ENCODE measurements around the gene ZBTB7C. TPM values are rescaled to one million over a fixed set of nuclear protein-coding genes. Genes with fewer than 3 reads are reported as not detected.
"Not testable (repeated sequence)": the region's sequence is repeated elsewhere in the genome, so short reads cannot be mapped to it uniquely, and the experiment has no call there.

Gene ZBTB7C
- total RNA-seq, 1 donor = not detected

DNA sequence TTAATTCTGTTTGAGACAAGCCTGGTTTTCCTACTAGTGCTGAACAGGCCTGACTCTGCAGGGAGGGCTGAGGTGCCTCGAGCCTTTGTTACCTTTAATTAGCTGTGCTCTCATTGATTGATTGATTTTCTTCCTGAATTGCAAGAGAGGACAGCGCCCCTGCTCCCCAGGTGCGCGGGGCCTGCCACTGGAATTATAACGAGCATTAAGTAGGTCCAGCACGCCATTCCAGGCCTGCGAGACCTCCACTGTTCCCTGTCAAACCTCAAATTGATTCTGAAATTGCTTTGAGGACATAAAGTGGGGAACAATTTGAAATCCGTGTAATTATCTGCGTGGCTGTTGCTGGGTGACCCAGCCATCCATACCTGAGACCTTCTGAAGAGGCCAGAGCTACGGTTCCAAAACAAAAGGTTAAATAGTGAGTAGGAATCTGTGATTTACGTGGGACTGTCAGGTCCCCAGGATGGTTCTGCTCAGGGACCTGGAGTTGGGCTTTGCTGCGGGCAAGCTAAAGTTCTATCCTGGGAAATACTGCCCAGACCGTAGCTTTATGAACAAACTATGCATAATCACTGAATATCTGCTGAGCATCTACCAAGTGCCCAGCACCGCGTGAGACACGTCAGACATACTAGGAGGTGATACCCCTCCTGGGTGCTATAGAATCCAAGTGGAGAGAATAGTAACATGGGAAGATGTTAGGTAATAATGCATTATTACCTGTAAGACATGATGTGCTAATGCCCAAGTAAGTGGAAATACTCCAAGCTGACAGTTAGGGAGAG lies 104.1 kb downstream of the ZBTB7C start:
- no peak for DNase-seq (ENCODE audit: low read depth in 2 of 3, low spot score in 2 of 3)

DNA sequence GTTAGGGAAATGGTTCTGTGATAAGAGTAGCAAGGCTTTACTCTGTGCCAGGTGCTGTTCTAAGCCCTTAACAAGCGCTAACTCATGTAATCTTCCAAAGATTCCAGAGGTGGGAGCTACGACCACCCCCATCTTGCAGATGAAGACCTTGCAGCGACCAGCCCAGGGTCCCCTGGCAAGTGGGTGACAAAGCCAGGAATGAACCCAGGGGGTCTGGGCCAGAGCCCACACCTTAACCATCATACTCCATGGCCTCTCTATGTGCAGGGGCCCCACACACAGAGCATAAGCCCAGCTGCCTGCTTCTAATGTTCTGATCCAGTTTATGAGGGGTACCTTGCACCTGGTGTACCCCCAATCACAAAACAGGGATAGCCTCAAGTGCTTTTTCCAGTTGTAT lies 105.3 kb downstream of the ZBTB7C start:
- DNase-seq (ENCODE audit: low read depth in 2 of 3, low spot score in 2 of 3) = no peak

DNA sequence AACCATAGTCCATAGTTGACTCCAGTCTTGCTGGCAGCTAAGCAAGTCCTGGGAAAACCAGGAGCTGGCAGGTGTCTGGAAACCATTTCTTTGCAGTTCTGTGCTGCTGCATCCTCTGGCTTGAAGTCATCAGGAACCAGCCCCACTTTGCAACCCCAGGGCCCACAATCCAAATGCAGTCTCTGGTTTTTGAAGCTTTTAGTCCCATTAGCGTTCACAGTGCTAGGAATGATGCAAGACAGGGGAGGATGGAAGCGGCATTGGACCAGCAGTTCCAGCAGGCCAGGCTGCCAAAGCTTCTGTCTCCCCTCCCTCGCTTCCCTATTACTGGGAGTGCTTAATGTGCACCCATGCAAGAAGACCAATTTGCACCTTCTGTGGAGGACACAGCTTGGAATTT lies 106.4 kb downstream of the ZBTB7C start:
- DNase-seq (ENCODE audit: low read depth in 2 of 3, low spot score in 2 of 3) = no peak

DNA sequence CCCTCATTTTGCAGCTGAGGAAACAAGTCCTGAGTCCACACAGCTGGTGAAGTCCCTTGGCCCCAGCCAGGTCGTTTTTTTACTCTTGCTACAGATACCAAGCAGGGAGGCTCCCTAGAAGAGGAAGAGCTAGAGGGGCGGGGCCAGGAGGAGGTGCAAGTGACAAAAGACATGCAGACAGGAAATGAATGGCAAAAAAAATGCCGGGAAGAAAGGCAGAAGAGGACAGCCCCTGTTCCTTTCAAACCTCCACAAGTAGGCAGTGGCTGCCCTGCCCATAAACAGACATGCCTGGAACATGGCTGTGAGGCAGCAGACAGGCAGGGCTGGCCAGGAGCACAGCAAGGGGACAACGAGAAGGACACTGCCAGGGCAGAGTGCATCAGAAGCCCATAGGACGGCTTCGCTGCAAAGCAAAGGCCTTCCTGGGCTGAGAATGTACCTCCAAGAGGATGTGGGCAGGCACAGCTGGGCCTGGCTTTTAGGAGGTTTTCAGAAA lies 108.7 kb downstream of the ZBTB7C start:
- DNase-seq (ENCODE audit: low read depth in 2 of 3, low spot score in 2 of 3) = peak in 1 of 3 donors; percentile 6

DNA sequence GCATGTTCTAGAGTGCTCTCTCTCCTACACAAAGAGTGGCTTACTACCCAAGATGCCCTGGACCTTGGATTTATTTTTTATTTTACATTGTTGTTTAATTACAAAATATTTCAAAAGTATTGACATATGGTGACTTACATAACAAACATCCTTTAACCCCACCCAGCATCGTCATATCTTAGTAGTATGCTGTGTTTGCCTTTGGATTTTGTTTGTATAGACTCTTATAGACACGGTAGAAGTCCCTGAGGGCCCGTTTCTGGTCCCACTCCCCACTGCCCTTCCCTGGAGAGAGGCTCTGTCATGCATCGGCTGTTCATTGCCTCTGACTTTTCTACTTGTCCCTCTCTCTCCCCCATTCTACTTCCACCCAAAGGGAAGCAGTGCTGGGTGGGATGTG lies 112.0 kb downstream of the ZBTB7C start:
- DNase-seq (ENCODE audit: low read depth in 2 of 3, low spot score in 2 of 3) = no peak

DNA sequence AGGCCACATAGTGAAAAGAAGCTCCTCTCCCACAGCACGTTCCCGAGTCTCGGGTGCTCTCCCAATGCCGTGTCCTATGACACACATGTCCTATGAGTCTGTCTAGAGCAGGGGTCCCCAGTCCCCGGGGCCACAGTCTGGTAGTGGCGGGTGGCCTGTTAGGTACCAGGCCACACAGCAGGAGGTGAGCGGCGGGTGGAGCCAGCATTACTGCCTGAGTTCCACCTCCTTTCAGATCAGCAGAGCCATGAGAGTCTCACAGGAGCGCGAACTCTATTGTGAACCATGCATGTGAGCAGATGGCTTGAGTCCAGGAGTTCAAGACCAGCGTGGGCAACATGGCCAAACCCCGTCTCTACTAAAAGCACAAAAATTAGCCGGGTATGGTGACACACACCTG lies 112.6 kb downstream of the ZBTB7C start:
- no peak for DNase-seq (ENCODE audit: low read depth in 2 of 3, low spot score in 2 of 3)

DNA sequence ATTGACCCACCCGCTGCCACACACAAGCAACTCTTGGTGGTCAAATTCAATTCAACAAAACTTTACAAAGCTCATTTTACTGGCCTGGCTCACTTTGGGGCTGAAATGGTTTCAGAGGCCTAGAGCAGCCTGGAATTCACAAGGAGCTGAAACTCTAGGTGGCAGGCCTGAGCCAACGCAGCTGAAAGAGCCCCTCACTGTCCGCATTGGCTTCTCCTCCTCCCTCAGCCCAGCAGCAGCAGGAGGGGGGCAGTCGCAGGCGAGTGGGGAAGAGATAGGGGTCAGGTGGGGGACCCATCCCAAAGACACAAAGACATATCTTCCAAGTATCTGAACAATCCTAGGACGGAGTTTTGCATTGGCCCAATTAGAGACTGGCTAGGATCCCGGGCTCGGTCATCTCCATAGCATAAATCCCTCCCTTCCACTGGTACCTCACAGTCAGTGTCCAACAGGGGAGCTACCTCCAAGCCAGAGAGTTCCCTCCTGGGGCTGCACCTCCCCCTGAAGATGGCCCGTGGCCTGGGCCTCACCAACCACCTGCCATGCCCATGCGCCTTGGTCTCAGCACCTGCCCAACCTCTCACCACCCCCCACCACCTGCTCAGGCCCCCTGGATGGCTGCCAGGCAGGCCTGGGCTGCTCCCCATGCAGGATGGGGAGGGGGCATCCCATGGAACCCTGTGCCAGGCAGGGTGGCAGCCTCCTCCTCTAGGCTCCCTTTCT lies 113.4 kb downstream of the ZBTB7C start:
- DNase-seq (ENCODE audit: low read depth in 2 of 3, low spot score in 2 of 3) = no peak

DNA sequence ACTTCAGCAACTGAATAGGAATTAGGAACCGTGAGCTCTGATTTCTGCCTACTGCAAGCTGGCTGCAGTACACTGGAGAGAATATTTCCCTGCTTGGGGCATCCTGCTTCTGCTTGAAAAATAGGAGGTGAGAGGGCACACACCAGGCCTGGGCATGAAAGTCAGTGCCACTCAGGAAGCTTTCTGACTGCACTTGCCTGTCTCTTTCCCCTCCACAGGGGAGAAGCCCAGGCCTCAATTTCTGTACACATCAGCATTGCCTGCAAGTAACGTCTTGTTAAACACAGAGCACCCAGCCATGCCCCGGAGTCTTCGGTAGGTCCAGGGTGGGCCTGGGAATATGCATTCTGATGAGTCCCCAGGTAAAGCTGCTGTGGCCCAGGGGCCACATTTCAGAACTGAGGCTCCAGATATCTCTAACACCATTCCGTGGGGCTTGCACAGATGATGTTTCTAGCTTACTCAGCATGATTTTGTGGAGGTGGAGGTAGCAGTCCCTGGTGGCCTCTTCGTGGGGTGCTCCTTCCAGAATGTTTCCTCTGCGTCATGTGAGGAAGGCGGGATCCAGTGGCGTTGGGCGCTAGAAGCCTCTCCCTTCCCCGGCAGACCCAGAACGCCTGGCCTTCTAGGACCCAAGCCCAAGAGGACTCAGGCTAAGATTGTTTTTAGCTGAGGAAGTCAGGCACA lies 114.1 kb downstream of the ZBTB7C start:
- DNase-seq (ENCODE audit: low read depth in 2 of 3, low spot score in 2 of 3) = no peak

DNA sequence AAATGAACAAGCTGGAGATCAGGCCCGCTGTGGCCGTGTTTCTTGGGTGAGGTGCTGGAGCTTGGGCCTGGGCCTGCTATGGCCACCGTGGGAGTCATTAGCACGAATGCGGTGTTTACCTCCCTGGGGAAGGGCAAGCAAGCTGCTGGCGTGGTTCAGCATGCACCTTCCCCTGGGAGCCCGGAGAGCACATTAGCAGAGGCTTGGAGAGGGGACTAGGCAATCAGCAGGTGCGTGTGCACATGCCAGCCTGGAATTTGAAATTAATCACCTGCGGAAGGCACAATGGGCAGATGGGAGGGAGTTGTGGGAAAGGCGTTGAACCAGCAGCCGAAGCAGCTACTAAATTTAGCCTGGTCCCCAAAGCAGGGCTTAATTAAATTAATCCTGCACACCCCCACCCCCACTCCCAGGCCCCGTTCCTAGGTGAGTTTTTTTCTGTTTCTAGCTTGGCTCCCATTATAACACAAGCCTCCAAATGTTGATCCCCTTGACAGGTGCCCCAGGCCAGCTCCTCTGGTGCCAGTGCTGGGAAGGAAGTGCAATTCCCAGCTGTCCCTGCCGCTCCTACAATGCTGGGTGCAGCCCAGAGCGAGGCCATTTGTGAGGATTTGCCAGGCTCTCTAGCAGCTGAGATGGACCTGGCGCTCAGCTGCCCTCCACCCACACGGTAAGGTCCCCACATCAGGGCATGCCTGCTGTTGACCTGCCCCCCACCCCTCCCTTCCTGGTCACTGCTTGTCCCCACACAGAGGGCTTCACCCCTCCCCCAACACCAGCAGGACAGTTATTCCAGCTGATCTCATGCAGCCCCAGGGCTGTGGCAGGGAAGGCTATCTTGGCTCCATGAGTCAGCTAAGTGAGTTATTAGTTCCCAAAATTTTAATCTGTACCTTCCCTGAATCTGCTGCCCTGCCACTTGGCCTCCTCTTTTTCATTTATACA lies 115.0 kb downstream of the ZBTB7C start:
- no peak for DNase-seq (ENCODE audit: low read depth in 2 of 3, low spot score in 2 of 3)

DNA sequence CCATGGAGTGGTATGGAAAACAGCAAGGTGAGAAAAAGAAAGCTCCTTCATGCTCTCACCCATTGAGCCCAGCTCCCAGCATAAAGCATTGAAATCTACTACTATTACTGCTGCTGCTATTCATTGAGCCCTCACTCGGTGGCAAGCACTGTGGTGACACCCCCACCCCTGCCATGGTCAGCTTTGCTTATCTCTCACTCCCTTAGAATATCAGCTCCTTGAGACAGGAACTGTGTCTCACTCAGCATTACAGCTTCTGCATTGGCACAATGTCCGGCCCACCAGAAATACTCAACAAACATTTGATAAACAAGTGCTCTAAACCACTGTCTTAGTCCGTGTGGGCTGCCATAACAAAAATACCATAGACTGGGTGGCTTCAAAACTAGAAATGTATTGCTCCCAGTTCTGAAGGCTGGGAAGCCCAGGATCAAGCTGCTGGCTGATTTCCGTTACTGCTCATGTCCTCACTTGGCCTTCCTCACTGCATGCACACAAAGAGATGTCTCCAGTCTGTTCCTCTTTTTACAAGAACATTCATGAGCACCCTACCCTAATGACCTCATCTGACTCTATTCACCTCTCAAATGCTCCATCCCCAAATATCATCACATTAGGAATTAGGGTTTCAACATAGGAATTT lies 116.3 kb downstream of the ZBTB7C start:
- DNase-seq (ENCODE audit: low read depth in 2 of 3, low spot score in 2 of 3) = no peak

DNA sequence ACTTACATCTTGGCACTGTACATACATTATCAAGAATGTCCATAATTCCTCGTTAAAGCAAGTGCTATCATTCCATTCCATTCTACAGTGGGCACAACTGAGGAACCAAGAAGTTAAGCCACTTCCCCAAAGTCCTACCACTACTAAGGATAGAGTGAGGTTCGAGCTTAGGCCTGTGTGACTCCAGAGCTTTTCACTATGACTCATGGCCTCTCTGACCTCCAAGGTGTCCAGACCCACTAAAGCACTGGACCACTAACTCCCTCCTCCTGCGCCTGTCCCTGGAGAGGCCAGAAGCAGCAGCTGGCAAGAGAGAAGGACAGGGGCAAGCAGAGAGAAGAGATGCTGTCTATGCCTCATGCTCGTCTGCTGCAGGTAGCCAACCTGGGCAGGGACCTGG lies 117.0 kb downstream of the ZBTB7C start:
- no peak for DNase-seq (ENCODE audit: low read depth in 2 of 3, low spot score in 2 of 3)

DNA sequence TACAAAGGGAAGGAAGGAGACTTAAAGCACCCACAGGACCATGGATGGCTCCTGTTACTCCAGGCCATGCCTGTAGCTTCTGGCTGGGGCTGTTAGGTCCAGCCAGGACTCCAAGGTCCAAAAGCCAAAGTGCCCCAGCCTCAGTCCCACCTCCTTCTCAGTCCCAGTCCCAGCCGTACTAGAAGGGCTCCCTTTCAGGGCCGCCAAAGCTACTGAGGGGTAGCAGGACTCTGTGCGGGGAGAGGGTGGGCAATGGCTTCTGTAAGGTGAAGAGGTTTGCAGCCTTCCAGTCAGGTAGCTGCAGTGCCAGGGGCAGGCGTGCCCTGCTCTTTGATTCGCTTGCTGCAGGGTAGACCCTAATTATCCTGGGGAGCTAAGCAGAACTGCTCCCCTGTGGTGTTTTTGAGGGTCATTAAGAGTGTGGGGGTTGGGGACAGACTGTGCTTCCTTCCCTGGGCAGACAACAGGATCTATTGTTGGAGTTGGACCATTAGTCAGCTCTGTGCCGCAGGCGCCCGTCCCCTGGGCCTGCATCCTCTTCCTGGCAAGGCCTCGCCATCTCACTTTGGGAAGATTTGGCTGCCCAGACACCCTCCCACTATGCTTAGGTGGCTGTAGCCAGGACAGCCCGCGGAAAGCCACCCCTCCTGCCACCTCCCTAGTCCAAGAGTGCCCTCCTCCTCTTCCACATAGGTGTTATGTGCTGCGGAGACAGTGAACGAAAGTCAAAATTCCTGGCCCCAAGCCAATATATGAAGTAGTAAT lies 118.8 kb downstream of the ZBTB7C start:
- DNase-seq (ENCODE audit: low read depth in 2 of 3, low spot score in 2 of 3) = no peak

DNA sequence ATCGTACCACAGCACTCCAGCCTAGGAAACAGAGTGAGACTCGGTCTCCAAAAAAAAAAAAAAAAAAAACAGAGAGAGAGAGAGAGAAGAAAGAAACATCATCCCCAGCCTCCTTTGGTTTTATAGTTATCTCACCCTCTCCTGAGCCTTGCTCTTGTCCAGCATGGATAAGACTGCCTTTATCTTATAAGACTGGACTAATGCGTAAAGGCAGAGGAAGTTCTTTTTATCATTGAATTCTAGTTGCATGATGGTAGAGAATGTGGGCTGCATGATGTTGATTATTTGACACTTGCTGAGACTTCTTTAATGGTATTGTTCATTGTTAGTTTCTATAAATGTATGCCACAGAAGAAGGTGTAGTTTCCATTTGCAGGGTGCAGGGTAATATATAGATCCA lies 124.4 kb downstream of the ZBTB7C start:
- DNase-seq (ENCODE audit: low read depth in 2 of 3, low spot score in 2 of 3) = no peak

DNA sequence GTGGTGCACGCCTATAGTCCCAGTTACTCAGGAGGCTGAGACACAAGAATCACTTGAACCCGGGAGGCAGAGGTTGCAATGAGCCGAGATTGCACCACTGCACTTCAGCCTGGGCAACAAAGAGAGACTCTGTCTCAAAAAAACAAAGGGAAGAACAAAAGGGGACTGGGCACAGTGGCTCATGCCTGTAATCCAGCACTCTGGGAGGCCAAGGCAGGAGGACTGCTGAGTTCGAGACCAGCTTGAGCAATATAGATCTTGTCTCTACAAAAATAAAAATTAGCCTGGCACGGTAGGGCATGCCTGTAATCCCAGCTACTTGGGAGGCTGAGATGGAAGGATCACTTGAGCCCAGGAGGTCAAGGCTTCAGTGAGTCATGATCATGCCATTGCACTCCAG lies 125.2 kb downstream of the ZBTB7C start:
- not testable (repeated sequence) for DNase-seq (ENCODE audit: low read depth in 2 of 3, low spot score in 2 of 3)

DNA sequence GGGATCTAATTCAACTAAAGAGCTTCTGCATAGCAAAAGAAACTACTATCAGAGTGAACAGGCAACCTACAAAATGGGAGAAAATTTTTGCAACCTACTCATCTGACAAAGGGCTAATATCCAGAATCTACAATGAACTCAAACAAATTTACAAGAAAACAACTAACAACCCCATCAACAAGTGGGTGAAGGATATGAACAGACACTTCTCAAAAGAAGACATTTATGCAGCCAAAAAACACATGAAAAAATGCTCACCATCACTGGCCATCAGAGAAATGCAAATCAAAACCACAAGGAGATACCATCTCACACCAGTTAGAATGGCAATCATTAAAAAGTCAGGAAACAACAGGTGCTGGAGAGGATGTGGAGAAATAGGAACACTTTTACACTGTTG lies 127.7 kb downstream of the ZBTB7C start:
- not testable (repeated sequence) for DNase-seq (ENCODE audit: low read depth in 2 of 3, low spot score in 2 of 3)

DNA sequence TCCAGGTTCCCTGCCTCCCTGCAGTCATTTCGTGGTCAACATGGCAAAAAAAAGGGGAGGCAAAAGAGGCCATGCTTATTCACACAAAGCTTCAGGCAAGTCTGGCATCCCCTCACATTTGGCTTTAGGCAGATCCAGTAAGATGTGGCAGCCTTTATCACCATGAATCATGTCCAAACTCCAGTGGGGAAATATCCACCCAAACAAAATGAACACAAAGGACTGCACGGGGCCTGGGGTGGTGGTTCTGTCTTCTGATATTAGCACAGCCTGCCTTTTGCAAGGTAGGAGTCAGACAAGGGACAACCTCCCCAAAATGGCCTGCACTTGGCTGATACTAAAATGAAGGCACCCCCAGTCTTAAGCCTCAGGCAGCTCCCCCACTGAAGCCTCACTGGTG lies 129.9 kb downstream of the ZBTB7C start:
- DNase-seq (ENCODE audit: low read depth in 2 of 3, low spot score in 2 of 3) = no peak

DNA sequence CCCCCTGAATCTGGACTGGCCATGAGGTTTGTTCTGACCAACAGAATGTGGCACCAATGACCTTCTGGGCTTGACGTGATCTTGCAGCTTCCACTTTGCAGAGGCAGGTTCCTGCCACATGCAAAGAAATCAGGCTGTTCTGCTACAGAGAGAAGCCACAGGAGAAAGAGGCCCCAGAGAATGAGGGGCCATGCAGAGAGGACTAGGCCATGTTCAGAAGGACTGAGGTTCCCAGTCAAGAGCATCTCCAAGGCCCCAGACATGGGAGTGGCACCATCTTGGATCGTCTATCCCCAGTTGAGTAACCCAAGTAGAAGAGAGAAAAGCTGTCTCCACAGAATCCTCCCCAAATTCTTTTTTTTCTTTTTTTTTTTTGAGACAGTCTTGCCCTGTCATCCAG lies 131.1 kb downstream of the ZBTB7C start:
- DNase-seq (ENCODE audit: low read depth in 2 of 3, low spot score in 2 of 3) = no peak

DNA sequence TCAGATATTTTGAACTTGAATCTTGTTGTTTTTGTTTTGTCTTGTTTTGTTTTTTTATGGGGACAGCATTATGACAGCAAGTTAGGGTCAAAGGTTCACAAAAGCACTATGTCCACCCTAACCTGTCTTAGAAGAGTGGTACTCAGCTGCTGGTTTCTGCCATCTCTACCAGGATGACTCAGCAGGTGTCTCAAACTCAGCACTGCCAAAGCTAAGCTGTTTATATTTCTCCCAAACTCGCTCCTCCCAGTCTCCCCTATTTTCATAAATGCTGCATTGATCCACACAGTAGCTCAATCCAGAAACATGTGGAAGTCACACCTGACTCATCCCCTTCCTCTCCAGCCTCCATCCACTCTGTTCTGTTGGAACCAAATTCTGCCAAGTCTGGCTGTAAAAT lies 134.9 kb downstream of the ZBTB7C start:
- DNase-seq (ENCODE audit: low read depth in 2 of 3, low spot score in 2 of 3) = no peak

DNA sequence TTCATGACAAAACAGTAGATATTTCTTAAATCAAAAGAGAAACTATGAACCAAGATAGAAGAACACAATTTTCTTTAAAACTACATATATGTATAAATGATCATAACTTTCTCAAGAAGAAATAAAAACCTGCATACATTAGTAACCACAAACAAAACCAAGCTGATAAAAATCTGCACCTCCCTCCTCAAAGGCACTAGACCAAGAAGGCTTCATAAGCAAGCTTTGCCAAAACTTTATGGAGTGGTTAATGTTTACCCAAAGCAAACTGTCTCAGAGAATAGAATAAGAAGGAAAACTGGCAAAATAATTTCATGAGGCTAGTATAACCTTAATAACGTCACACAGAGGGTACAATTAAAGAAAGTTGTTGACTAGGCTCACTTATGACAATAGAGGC lies 138.3 kb downstream of the ZBTB7C start:
- DNase-seq (ENCODE audit: low read depth in 2 of 3, low spot score in 2 of 3) = no peak
